HFFc6 (cell line): Measurements from ENCODE around the gene PLIN3. TPM values are rescaled to one million over a fixed set of nuclear protein-coding genes. Genes with fewer than 3 reads are reported as not detected.

Experiments used
- DNase-seq: peaks from one replicate; pipeline ENCODE4 v3.0.0-alpha.2; 2018
- H3K27ac Mint-ChIP-seq: 2 replicates; pipeline ENCODE4 v1.8.0; 2020; ENCODE audit warnings: mild to moderate bottlenecking, mixed read lengths
- H3K27me3 Mint-ChIP-seq: 2 replicates; pipeline ENCODE4 v1.8.0; 2021; ENCODE audit warnings: mild to moderate bottlenecking, moderate library complexity, mixed read lengths; ENCODE audit not compliant: insufficient read depth
- H3K36me3 Mint-ChIP-seq: 2 replicates; pipeline ENCODE4 v1.8.0; 2021; ENCODE audit warnings: low read depth, mixed read lengths
- H3K4me1 Mint-ChIP-seq: 2 replicates; pipeline ENCODE4 v1.8.0; 2020; ENCODE audit warnings: low read depth, mixed read lengths
- H3K4me3 Mint-ChIP-seq: 2 replicates; pipeline ENCODE4 v1.8.0; 2020; ENCODE audit warnings: mild to moderate bottlenecking, moderate library complexity, mixed read lengths
- H3K9me3 Mint-ChIP-seq: 2 replicates; pipeline ENCODE4 v1.8.0; 2020; ENCODE audit warnings: mild to moderate bottlenecking, mixed read lengths
- total RNA-seq, 6 experiments: library from RNA; stranded (reverse); fragmentation: NEBNext Ultra II Directional; extraction: Animal tissue kit (Norgen Biotek cat#: 25700); gene quantifications; 2 replicates in 1 of 6; 3 replicates in 5 of 6; pipeline ENCODE4 v1.2.3, GENCODE V29; 2021
- TF ChIP-seq, protein P1 (sequence below): fragments of 200-600 bp; sonication (generic); IDR thresholded peaks from 2 replicates; pipeline ENCODE4 v1.5.0; 2021; ENCODE audit warnings: antibody characterized with exemption, mild to moderate bottlenecking

PLIN3 gene
- total RNA-seq, 6 experiments from 2014 or later, result 250 to 300 (median 266) TPM

DNA sequence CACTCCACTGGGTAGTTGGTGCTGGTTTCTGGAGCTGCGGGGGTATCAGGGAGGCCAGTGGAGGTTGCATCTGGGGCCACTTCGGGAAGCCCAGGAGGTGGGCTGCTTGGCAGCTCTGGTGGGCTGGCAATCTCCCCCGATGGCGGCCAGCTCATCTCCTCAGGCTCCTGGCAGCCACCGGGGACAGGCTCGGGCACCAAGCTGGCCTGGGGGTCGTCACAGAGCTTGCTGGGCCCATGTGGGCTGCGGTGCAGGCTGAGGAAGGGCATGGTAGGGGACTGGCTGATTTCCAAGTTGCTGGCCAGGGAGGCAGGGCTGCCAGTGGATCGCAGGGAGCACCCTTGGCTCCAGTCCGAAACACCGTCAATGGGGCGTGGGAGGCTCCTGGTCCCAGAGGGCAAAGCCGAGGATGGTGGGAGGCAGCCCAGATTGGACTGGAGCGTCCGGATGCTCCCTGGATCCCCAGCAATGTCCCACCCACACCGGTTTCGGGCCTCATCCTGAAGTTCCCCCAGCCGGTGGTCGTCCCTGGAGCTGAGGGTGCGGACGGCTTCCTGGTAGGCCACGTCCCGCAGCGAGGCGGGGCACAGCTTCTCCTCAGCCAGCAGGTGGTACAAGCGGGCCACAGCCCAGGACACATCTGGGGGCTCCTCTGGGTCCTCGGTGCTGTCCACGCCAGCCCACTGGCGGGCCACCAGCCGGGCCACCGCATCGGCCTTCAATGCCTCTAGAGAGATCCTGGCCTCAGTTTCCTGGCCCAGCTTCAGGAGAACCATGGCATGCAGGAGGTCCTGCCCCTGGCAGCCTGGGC is 49.8 kb downstream of the PLIN3 start:
- TF ChIP-seq, protein P1, sequence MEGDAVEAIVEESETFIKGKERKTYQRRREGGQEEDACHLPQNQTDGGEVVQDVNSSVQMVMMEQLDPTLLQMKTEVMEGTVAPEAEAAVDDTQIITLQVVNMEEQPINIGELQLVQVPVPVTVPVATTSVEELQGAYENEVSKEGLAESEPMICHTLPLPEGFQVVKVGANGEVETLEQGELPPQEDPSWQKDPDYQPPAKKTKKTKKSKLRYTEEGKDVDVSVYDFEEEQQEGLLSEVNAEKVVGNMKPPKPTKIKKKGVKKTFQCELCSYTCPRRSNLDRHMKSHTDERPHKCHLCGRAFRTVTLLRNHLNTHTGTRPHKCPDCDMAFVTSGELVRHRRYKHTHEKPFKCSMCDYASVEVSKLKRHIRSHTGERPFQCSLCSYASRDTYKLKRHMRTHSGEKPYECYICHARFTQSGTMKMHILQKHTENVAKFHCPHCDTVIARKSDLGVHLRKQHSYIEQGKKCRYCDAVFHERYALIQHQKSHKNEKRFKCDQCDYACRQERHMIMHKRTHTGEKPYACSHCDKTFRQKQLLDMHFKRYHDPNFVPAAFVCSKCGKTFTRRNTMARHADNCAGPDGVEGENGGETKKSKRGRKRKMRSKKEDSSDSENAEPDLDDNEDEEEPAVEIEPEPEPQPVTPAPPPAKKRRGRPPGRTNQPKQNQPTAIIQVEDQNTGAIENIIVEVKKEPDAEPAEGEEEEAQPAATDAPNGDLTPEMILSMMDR, result 0 out of 2 replicates have a peak, but pooled peaks have one; percentile 7
- Mint-ChIP-seq H3K4me1 (peaks cover 24% of the 10 kb centered on the region), H3K4me3 (no peak overlapping the region), H3K27ac (no peak overlapping the region), H3K36me3 (peaks cover 49% of the 10 kb centered on the region), H3K27me3 (peaks cover 7% of the 10 kb centered on the region), H3K9me3 (peaks cover 7% of the 10 kb centered on the region)
- no peak for DNase-seq

DNA sequence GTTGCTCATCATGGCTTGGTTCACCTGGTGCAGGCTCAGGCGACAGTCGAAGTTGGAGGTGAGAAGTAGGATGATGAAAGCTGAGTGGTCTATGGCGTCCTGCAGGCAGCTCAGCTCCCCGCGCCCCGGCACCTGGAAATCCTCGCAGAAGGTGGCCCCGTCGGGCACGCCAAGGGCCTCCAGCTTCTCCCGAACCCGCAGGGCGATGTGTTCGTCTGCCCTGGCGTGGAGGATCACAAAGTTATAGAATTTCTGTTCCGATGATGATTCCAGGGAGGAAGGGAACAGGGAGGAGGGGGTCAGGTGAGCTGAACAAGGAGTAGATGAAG is 50.6 kb downstream of the PLIN3 start:
- Mint-ChIP-seq H3K9me3 (peaks cover 10% of the 10 kb centered on the region), H3K4me1 (peaks cover 29% of the 10 kb centered on the region), H3K36me3 (peaks cover 48% of the 10 kb centered on the region), H3K4me3 (no peak overlapping the region), H3K27me3 (peaks cover 9% of the 10 kb centered on the region), H3K27ac (no peak overlapping the region)
- TF ChIP-seq, protein P1, result no peak
- DNase-seq, result no peak

DNA sequence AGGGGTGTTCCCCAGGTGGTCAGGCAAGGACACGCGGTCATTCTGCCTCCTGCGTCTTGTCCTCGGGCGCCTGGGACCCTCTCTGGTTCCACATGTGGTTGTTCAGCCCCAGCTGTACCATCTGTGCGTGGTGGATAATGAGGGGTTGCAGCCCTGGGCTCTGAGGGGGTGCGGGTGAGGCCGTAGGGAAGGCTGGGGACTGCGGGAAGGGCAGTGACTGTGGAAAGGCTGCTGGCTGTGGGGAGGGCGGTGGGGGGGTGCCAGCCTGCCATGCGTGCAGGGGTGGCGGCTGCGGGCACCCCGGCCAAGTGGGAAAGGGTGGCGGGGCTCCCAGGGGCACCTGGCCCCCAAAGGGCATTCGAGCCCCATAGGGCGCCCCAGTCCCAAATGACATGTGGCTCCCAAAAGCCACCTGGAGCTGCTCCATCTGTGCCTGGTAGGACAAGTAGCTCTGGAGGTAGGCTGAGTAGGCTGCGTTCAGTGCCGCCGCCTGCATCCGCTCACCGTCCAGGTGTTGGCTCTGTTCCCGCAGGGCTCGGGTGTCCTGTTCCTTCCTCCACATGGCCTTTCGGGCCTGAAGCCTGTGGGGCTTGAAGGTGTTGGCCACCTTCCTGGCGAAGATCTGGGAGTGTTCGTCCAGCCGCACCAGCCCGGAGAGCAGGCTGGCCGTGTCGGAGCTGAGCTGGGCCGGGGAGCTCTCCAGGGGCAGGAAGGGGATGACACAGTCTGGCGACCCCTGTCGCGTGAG is 51.1 kb downstream of the PLIN3 start:
- H3K4me3 Mint-ChIP-seq, result no peak overlapping the region
- H3K4me1 Mint-ChIP-seq, result peaks cover 35% of the 10 kb centered on the region
- H3K27ac Mint-ChIP-seq, result no peak overlapping the region
- no peak for DNase-seq
- peaks cover 46% of the 10 kb centered on the region for H3K36me3 Mint-ChIP-seq
- TF ChIP-seq, protein P1, result no peak
- peaks cover 10% of the 10 kb centered on the region for H3K9me3 Mint-ChIP-seq
- H3K27me3 Mint-ChIP-seq, result peaks cover 9% of the 10 kb centered on the region

DNA sequence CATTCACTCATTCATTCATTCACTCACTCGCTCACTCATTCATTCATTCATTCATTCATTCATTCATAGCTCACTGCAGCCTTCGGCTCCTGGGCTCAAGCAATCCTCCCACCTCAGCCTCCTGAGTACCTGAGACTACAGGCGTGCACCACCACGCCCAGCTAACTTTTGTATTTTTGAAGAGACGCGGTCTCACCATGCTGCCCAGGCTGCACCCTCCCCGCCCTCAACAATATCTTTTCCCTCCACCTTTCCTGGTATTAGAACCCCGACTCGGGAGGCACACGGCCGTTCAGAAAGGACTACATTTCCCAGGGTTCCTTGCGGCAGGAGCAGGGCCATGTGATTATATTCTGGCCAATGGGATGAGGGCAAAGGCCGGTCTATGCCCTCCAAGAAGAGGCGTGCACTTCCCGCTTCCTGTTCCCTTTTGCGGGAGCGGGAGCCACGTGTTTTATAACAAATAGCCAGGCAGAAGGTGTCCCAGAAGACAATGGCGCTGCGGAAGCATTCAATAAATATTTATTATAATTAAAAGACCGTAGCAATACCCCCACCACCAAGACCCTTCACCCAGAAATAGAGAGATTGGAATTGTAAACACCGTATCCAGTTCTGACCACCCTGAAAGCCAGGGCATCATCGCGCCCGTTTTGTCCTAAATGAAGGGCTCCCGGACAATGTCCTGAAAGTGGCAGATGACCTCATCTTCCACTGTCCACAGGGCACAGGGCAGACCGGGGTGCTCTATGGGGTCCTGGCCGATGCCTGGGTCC is 51.9 kb downstream of the PLIN3 start:
- Mint-ChIP-seq H3K4me3 (peak overlapping the region; percentile 74), H3K27me3 (peaks cover 9% of the 10 kb centered on the region), H3K4me1 (peaks cover 37% of the 10 kb centered on the region), H3K27ac (peak overlapping the region; percentile 84), H3K36me3 (peaks cover 43% of the 10 kb centered on the region), H3K9me3 (peaks cover 10% of the 10 kb centered on the region)
- peak; percentile 86 for DNase-seq
- TF ChIP-seq, protein P1, result no peak

DNA sequence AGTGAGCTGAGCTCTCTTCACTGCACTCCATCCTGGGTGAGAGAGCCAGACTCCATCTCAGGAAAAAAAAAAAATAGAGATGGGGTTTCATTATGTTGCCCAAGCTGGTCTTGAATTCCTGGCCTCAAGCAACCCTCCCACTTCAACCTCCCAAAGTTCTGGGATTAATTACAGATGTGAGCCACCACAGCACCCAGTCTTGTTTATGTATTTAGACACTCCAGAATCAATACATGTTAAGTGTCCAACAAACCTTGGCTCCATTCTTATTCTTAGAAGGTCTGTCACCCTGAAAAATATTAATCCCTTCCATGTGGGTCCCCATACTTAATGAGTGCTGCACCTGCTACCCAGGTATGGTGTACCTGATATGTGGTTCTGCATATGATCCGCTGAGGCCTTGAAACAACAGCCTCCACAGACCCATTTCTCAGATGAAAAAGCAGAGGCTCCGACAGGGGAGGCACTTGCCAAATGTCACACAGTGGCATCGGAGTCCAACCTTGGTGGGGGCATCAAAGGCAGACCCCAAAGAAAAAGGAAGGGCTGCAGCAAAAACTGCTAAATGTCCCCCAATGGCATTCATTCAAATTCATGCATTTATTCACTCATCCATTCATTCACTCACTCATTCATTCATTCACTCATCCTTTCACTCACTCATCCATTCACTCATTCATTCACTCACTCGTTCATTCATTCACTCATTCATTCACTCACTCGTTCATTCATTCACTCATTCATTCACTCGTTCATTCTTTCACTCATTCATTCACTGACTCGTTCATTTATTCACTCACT is 52.6 kb downstream of the PLIN3 start:
- TF ChIP-seq, protein P1, result no peak
- peak overlapping the region; percentile 74 for H3K4me3 Mint-ChIP-seq
- DNase-seq, result peak; percentile 62
- H3K27me3 Mint-ChIP-seq, result peaks cover 9% of the 10 kb centered on the region
- H3K27ac Mint-ChIP-seq, result peak overlapping the region; percentile 84
- peaks cover 41% of the 10 kb centered on the region for H3K36me3 Mint-ChIP-seq
- H3K4me1 Mint-ChIP-seq, result peaks cover 39% of the 10 kb centered on the region
- peaks cover 10% of the 10 kb centered on the region for H3K9me3 Mint-ChIP-seq
